ENCODE measurements around the gene MPZL1.

Gene MPZL1

DNA sequence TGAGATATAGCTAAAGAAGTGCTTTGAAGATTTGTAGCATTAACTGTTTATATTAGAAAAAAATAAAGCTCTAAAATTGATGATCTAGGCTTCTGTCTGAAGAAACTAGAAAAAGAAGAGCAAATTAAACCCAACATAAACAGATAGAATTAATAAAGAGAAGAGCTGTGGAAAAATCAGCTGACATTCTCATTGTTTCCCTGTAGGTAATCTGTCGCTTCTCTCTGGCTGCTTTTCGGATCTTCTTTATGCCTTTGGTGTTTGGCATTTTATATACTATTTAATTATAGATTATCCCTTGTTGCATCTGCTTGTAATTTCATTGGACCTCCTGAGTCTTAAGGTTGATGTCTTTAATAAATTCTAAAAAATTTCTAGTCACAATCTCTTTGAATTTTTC is 59.8 kb downstream of the MPZL1 start:
- no peak overlapping the region for H3K4me3 ChIP-seq (ENCODE audit: low read depth, low read length)
- H3K4me1 ChIP-seq (ENCODE audit: control insufficient read depth, insufficient read depth, low read length), result no peaks in the 10 kb centered on the region
- H3K9me3 ChIP-seq (ENCODE audit: control insufficient read depth, insufficient read depth, low read depth, low read length), result no peaks in the 10 kb centered on the region
- no peaks in the 10 kb centered on the region for H3K27me3 ChIP-seq (ENCODE audit: control insufficient read depth, insufficient read depth, low read length)
- H3K36me3 ChIP-seq (ENCODE audit: control insufficient read depth, insufficient read depth, low read length), result peaks cover 62% of the 10 kb centered on the region
- H3K9ac ChIP-seq (ENCODE audit: low read length), result no peak overlapping the region
- H3K27ac ChIP-seq (ENCODE audit: low read depth, low read length), result no peak overlapping the region

DNA sequence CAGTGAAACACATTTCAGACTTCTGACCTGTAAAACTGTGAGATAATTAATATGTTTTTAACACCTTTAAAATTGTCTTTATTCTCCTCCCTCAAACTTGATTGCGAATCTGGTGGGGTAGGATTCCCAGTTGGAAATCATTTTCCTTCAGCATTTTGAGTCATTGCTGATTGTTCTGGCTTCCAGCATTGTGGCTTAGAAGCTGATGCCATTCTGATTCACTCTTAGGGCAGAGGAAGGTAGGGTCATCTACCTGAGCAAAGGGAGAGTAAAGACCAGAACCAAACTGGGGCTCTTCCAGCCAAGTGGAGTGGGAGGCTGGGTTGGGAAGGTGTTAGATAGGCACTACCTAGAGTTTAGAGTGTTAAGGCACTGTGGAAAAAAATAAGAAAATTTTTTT is 61.2 kb downstream of the MPZL1 start:
- Histone ChIP-seq H3K27me3 (ENCODE audit: control insufficient read depth, insufficient read depth, low read length) (no peaks in the 10 kb centered on the region), H3K36me3 (ENCODE audit: control insufficient read depth, insufficient read depth, low read length) (peaks cover 61% of the 10 kb centered on the region), H3K9ac (ENCODE audit: low read length) (no peak overlapping the region), H3K27ac (ENCODE audit: low read depth, low read length) (no peak overlapping the region), H3K4me3 (ENCODE audit: low read depth, low read length) (no peak overlapping the region), H3K4me1 (ENCODE audit: control insufficient read depth, insufficient read depth, low read length) (no peaks in the 10 kb centered on the region), H3K9me3 (ENCODE audit: control insufficient read depth, insufficient read depth, low read depth, low read length) (no peaks in the 10 kb centered on the region)

- no peaks in the 10 kb centered on the region for H3K4me1 ChIP-seq (ENCODE audit: control insufficient read depth, insufficient read depth, low read length)
- H3K36me3 ChIP-seq (ENCODE audit: control insufficient read depth, insufficient read depth, low read length), result peaks cover 76% of the 10 kb centered on the region
- no peak overlapping the region for H3K27ac ChIP-seq (ENCODE audit: low read depth, low read length)
- no peaks in the 10 kb centered on the region for H3K27me3 ChIP-seq (ENCODE audit: control insufficient read depth, insufficient read depth, low read length)
- H3K9me3 ChIP-seq (ENCODE audit: control insufficient read depth, insufficient read depth, low read depth, low read length), result no peaks in the 10 kb centered on the region
- H3K4me3 ChIP-seq (ENCODE audit: low read depth, low read length), result no peak overlapping the region
- no peak overlapping the region for H3K9ac ChIP-seq (ENCODE audit: low read length)
These were observed 63.2 kb downstream of the MPZL1 start for GRCh38 chr1:167784876-167785550.

DNA sequence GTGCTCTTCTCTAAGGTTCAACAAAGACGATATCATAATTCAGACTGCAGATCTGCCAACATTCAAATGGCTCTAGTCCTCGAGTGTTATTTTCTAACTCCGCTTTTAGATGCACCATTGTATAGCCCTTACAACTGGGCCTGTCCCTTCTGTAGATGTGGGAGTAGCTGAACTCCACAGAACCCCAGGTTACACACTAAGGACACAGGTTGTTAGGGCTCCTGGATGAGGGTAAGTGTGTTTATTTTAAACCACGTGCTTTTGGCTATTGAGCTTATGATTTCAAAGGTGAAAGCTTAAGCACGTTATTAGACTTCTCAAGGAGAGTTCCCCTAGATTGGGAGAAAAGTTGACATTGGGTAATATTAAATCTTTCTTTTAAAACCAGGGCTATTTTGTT is 64.7 kb downstream of the MPZL1 start:
- Histone ChIP-seq H3K36me3 (ENCODE audit: control insufficient read depth, insufficient read depth, low read length) (peaks cover 75% of the 10 kb centered on the region), H3K9me3 (ENCODE audit: control insufficient read depth, insufficient read depth, low read depth, low read length) (no peaks in the 10 kb centered on the region), H3K9ac (ENCODE audit: low read length) (no peak overlapping the region), H3K27ac (ENCODE audit: low read depth, low read length) (no peak overlapping the region), H3K4me1 (ENCODE audit: control insufficient read depth, insufficient read depth, low read length) (no peaks in the 10 kb centered on the region), H3K4me3 (ENCODE audit: low read depth, low read length) (no peak overlapping the region), H3K27me3 (ENCODE audit: control insufficient read depth, insufficient read depth, low read length) (no peaks in the 10 kb centered on the region)

- no peaks in the 10 kb centered on the region for H3K9me3 ChIP-seq (ENCODE audit: control insufficient read depth, insufficient read depth, low read depth, low read length)
- no peaks in the 10 kb centered on the region for H3K4me1 ChIP-seq (ENCODE audit: control insufficient read depth, insufficient read depth, low read length)
These were observed 67.7 kb downstream of the MPZL1 start for GRCh38 chr1:167789501-167789900.

GRCh38 chr1:167790117-167790516 is 68.3 kb downstream of the MPZL1 start:
- H3K9ac ChIP-seq (ENCODE audit: low read length), result no peak overlapping the region
- H3K4me1 ChIP-seq (ENCODE audit: control insufficient read depth, insufficient read depth, low read length), result no peaks in the 10 kb centered on the region
- H3K27ac ChIP-seq (ENCODE audit: low read depth, low read length), result no peak overlapping the region
- H3K9me3 ChIP-seq (ENCODE audit: control insufficient read depth, insufficient read depth, low read depth, low read length), result no peaks in the 10 kb centered on the region
- H3K27me3 ChIP-seq (ENCODE audit: control insufficient read depth, insufficient read depth, low read length), result no peaks in the 10 kb centered on the region
- peaks cover 68% of the 10 kb centered on the region for H3K36me3 ChIP-seq (ENCODE audit: control insufficient read depth, insufficient read depth, low read length)
- no peak overlapping the region for H3K4me3 ChIP-seq (ENCODE audit: low read depth, low read length)

More at GRCh38 chr1:167789501-167789900, 67.7 kb downstream of the MPZL1 start:
- Histone ChIP-seq H3K36me3 (ENCODE audit: control insufficient read depth, insufficient read depth, low read length) (peaks cover 73% of the 10 kb centered on the region), H3K9ac (ENCODE audit: low read length) (no peak overlapping the region), H3K27me3 (ENCODE audit: control insufficient read depth, insufficient read depth, low read length) (no peaks in the 10 kb centered on the region), H3K27ac (ENCODE audit: low read depth, low read length) (no peak overlapping the region), H3K4me3 (ENCODE audit: low read depth, low read length) (no peak overlapping the region)

DNA sequence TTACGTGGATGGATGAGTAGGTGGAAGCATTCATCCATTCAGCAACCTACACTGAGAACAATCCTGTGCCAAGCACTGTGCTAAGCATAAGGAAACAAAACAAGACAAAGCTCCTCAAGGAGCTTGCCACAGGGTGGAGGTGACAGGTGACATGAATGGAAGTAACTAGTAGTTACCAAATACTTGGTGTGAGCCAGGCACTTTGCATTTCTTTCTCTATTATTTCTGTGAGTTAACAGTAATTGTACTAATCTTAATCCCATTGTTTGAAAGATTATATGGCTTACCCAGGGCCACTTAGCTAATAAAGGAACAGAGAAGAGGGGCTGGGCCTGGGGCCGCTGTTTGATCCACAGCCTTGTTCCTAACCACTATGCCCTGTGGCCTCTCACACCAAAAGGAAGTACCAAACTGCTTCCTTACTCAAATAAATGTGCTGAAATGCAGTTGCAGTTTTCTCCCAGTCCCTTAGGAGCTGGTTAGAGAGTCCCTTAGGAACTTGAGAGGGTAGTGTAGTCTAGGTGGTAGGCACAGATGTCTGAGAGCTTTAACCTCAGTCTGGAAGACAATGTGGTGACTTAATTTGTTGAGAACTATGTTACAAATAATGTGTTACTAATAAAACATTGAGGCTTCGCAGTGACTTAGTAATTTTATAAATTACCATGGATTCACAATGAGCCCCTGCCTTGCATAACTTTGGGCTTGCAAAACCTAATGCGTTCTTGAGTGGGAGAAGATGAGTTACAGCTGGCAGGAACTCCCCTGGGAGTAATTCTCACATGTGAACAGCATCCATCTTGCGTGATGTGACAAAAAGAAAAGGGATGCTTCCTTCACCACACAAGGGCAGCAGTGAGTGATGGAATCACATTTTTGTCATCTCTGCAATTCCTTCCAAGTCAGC is 69.8 kb downstream of the MPZL1 start:
- no peaks in the 10 kb centered on the region for H3K9me3 ChIP-seq (ENCODE audit: control insufficient read depth, insufficient read depth, low read depth, low read length)
- no peak overlapping the region for H3K27ac ChIP-seq (ENCODE audit: low read depth, low read length)
- no peak overlapping the region for H3K4me3 ChIP-seq (ENCODE audit: low read depth, low read length)
- H3K27me3 ChIP-seq (ENCODE audit: control insufficient read depth, insufficient read depth, low read length), result no peaks in the 10 kb centered on the region
- peaks cover 57% of the 10 kb centered on the region for H3K36me3 ChIP-seq (ENCODE audit: control insufficient read depth, insufficient read depth, low read length)
- peaks cover 13% of the 10 kb centered on the region for H3K4me1 ChIP-seq (ENCODE audit: control insufficient read depth, insufficient read depth, low read length)
- H3K9ac ChIP-seq (ENCODE audit: low read length), result no peak overlapping the region

- Histone ChIP-seq H3K9ac (ENCODE audit: low read length) (no peak overlapping the region), H3K27me3 (ENCODE audit: control insufficient read depth, insufficient read depth, low read length) (no peaks in the 10 kb centered on the region), H3K36me3 (ENCODE audit: control insufficient read depth, insufficient read depth, low read length) (peaks cover 53% of the 10 kb centered on the region), H3K4me3 (ENCODE audit: low read depth, low read length) (no peak overlapping the region), H3K4me1 (ENCODE audit: control insufficient read depth, insufficient read depth, low read length) (peaks cover 18% of the 10 kb centered on the region), H3K9me3 (ENCODE audit: control insufficient read depth, insufficient read depth, low read depth, low read length) (no peaks in the 10 kb centered on the region), H3K27ac (ENCODE audit: low read depth, low read length) (no peak overlapping the region)
These were observed 70.4 kb downstream of the MPZL1 start for GRCh38 chr1:167792188-167792565.

DNA sequence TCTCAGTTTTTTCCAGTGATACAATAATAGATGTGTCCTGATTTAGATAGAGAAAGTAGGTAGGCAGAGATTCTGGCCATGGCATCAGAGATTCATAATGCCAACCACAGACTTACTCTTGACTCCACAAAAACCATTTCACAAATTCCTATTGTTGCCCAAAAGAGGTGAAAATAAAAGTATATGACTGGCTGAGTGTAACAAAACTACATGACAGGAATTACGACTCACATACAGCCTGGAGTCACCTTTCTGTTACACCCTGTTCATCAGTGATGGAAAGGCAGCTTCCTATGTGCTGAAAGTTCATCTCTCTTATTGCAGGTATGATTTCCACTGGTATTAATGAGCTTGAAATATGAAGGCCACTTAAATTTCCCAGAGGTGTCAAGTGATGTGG is 72.3 kb downstream of the MPZL1 start:
- no peak overlapping the region for H3K4me3 ChIP-seq (ENCODE audit: low read depth, low read length)
- no peak overlapping the region for H3K9ac ChIP-seq (ENCODE audit: low read length)
- H3K4me1 ChIP-seq (ENCODE audit: control insufficient read depth, insufficient read depth, low read length), result peaks cover 20% of the 10 kb centered on the region
- peaks cover 34% of the 10 kb centered on the region for H3K36me3 ChIP-seq (ENCODE audit: control insufficient read depth, insufficient read depth, low read length)
- no peaks in the 10 kb centered on the region for H3K27me3 ChIP-seq (ENCODE audit: control insufficient read depth, insufficient read depth, low read length)
- no peaks in the 10 kb centered on the region for H3K9me3 ChIP-seq (ENCODE audit: control insufficient read depth, insufficient read depth, low read depth, low read length)
- no peak overlapping the region for H3K27ac ChIP-seq (ENCODE audit: low read depth, low read length)

DNA sequence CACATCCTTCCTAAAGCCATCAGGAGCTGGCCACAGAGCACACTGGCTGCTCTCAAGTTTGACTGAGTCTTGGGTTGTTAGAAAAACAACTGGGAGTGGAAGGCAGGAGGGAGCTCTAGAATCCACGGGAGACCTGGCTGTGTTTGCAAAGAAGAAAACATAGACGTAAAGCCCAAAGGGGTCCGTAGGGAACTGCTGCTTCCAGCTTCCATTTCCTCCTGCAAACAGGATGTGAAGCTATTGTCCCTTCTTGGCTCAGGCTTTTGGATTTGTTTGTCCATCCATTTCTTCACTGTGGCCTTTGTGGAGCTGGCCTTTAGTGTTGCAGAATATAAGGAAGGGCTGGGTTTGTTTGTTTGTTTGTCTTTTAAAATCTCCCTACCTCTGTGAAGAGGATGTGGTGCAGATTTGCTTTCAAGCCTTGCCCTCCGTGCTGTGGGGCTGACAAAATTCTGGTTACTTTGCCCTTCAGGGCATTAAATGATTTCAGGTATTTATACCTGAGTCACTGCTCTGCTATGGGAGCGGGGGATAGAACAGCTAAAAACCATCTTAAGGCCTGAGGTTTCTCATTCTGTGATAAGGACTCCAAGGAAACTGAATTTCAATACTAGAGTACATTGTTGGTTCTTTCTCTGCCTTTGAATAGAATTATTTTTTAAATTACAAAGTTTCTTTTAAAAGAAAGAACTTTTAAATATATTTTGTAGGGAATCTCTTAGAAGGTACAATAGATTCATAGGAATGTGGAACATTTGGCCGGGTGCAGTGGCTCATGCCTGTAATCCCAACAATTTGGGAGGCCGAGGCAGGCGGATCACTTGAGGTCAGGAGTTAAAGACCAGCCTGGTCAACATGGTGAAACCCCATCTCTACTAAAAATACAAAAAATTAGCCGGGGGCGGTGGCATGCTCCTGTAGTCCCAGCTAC is 74.3 kb downstream of the MPZL1 start:
- H3K27ac ChIP-seq (ENCODE audit: low read depth, low read length), result peak overlapping the region; percentile 73
- H3K9ac ChIP-seq (ENCODE audit: low read length), result no peak overlapping the region
- H3K4me1 ChIP-seq (ENCODE audit: control insufficient read depth, insufficient read depth, low read length), result peaks cover 20% of the 10 kb centered on the region
- peaks cover 17% of the 10 kb centered on the region; the same call in 1 of the 2 replicates for H3K36me3 ChIP-seq (ENCODE audit: control insufficient read depth, insufficient read depth, low read length)
- H3K9me3 ChIP-seq (ENCODE audit: control insufficient read depth, insufficient read depth, low read depth, low read length), result no peaks in the 10 kb centered on the region
- H3K27me3 ChIP-seq (ENCODE audit: control insufficient read depth, insufficient read depth, low read length), result no peaks in the 10 kb centered on the region
- H3K4me3 ChIP-seq (ENCODE audit: low read depth, low read length), result no peak overlapping the region

Data from HUES6 (cell line).